GM18873 (cell line): Measurements from ENCODE around the gene ABCB6.
"Not testable (repeated sequence)": the region's sequence is repeated elsewhere in the genome, so short reads cannot be mapped to it uniquely, and the experiment has no call there.

Experiments used
- ATAC-seq: cut with Tn5 transposase; IDR thresholded peaks from one replicate; pipeline ENCODE4 v1.9.1; 2021; ENCODE audit warnings: mild to moderate bottlenecking, moderate library complexity, moderate number of reproducible peaks; ENCODE audit not compliant: unreplicated experiment, low FRiP score

The ABCB6 gene

DNA sequence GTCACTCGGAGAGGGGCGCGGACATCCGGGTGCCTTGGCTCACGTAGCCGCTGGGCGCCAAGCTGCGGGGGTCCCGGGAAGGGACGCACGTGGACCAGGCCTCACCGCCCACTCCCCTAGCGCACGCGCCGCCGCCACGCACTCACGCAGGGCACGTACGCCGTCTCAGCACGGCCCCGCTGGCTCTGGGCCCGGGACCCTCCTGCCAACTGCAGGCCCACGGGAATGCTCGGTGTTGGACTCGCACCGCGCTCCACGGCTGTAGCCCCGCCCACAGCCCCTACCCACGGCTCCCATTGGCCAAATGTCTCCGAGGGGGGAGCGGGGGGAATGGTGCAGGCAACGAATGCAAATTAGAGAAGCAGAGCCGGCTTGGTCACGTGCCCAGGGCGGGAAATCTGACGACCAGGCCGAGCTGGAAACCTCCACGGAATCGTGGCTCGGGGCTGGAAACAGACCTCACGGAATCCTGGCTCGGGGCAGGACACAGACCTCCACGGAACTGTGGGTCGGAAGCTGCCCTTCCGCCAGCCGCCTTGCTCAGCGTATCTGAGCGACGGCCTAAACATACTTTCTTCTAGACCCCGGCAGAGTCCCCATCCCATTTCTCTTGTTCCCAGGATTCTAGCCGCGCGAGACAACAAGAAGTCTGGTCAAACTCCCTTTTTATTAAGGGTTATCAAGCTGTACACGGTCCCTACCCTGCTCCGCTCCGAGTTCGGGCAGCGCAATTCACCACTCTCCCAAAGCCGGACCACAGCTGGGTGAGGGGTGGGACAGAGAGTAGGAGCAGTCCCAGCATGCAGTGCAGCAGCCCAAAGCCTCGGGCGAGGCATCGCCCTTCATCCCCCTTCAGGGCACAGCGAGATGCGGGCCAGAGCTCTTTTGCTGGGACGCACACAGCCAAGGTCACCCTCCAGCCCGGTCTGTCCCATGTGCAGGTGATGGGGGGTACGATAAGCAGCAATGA, at the start of gene ABCB6:
TSS of gene ABCB6 (minus strand) at position 227 of the 970 bp plus-strand sequence. CDS start 285 bp downstream, outside the sequence.
- peak; percentile 51 for ATAC-seq

DNA sequence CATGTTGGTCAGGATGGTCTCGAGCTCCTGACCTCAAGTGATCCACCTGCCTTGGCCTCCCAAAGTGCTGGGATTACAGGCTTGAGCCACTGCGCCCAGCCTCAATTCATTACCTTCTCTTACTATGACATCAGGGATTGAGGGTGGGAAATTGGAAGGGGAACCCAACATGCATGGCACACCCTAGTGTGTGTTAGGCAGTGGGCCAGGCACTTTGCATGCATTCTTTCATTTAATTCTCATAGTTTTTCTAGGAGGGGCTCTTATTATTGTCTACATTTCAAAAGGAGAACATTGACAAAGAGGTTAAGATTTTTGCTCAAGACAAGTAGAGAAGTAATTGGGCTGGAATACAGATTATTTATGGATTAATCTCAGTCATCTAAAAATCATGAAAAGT, 49.5 kb upstream of the ABCB6 start:
- ATAC-seq, result no peak

DNA sequence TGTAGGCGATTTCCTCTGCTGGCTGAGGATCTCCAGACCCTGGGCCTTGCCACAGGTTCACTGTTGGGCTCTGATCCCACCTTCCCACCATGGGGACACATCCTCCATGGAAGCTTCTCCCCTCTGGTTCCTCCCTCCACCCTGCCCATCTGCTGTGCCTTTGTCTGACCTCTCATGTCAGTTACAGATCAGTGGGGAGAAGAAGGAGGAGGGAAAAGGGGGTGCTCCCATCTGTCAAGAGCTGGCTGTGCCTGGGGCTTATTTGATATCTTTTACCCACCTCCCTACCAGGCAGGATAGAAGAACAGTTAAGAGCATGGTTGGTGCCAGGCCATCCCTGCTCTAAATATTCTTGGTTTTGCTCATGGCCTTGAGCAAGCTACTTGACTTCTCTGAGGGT, 48.1 kb upstream of the ABCB6 start:
- ATAC-seq, result no peak

DNA sequence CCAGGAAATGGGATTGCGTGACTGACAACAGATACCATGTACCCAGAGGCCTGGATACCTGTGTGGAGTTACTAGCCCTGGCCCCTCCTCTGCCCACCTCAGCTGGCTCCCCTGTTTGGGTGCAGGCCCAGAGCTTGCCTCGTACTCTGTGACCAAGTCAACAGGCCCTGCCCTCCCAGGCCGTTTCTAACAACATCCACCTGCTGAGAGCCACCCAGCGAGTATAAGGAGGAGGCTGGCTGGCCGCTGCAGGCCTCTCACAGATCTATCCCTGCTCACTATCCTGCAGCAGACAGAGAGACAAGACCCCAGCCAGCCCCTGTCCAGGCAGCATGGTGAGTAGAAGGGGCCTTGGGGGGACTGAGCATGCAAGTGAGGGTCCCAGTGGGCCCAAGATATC, 47.5 kb upstream of the ABCB6 start:
- no peak for ATAC-seq

DNA sequence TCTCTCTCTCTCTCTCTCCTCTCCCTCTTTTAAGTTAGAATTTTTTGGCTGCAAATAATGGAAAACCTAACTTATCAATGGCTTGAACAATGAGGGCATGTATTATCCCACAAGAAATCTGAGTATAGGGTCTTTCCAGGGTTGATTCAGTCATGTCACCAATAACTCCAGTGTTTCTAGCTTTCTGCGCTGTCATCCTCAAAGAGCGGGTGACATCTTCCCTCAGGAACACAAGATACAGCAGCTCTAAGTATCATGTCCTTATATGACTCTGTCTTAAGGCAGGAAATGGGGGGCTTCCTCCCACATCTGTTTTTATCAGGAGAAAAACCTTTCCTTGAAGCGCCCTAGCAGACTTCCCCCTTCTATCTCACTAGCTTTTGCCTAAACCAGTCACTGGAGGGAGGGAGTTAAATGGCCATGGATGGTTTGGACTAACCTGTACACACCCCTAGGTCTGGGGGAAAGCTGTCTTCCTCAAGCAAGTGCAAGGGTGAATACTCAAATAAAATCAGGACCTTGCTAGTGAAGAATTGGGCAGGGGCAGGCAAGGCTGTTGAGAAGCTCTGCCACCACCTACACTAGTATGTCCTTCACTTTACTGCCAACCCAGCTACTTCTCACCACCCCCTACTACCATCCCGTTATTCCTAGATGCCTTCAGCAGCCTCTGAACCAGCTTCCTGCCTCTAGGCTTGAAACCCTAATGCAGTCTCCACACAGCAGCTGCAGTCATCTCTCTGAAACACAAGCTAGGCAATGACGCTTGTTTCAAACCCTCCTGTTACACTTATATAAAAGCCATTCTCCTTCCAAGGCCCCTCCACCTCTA, 42.5 kb upstream of the ABCB6 start:
- ATAC-seq, result no peak

GRCh38 chr2:219258942-219259341, 40.2 kb upstream of the ABCB6 start:
- ATAC-seq, result not testable (repeated sequence)

GRCh38 chr2:219254590-219255201, 35.9 kb upstream of the ABCB6 start:
- ATAC-seq, result peak; percentile 19

GRCh38 chr2:219253753-219254589, 35.2 kb upstream of the ABCB6 start, which contains the start of gene TUBA4A:
TSS of gene TUBA4A (minus strand) at chr2:219253918. CDS start at chr2:219253858, 60 bp downstream.
- peak; percentile 34 for ATAC-seq

DNA sequence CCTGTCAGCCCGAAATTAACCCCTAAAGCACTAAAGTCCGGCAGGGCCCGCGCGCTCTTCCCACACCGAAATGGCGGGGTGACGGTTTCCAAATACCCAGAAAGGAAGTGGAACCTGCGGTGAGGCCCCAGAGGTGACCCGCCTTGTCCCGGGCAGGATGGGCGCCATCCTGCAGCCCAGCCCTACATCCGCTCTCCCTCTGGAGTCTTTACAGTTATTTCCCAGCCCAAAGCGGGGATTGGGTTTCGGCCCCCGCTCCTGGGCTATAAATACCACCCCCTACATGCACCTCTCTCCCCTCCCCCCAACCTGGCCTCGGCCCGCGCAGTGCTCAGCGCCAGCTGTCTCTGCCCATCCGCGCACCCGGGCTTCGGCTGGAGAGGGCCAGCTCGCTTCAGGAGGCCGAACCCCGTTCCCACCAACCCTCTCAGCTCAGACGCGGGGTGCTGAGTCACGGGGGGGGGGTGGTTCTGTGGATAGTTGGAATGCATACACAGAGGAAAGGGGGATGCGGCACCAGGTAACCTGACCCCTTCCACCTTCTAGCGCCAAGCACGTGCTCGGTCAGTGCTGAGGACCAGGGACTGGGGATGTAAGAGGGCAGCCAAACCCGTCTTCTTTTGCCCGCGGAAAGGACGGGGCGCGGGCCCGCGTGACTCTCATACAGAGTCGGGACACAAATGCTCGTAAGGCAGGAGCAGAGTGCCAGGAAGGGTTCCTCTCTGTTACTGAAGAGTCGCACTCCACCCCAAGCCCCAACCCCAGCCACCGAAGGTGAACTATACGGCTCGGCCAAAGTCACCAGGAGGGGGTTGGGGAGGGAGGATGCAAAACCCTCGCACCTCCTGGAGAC, 34.4 kb upstream of the ABCB6 start, which contains the start of gene TUBA4B:
TSS of gene TUBA4B (plus strand) at position 344 of the 853 bp plus-strand sequence. CDS start at position 509, 165 bp downstream.
- no peak for ATAC-seq

GRCh38 chr2:219252570-219252899, 33.8 kb upstream of the ABCB6 start:
- ATAC-seq, result no peak

DNA sequence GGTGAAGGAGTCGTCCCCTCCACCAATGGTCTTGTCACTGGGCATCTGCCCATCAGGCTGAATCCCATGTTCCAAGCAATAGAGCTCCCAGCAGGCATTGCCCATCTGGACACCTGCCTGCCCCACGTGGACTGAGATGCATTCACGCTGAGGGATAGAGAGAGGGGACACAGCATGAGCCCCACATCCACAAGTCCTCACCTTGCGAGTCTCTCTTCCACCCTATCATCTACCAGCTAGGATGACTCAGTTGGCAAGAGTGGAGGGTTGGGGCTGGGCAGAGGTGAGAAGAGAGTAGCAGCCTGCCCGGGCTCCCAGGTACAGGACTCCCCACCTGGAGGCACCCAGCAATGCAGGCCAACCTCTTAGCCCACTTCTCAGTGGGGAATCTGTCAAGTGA, 33.3 kb upstream of the ABCB6 start:
- no peak for ATAC-seq

- no peak for ATAC-seq
Observed at GRCh38 chr2:219251656-219252055, 32.9 kb upstream of the ABCB6 start.

- ATAC-seq, result no peak
Observed at GRCh38 chr2:219250049-219250781, 31.5 kb upstream of the ABCB6 start.

DNA sequence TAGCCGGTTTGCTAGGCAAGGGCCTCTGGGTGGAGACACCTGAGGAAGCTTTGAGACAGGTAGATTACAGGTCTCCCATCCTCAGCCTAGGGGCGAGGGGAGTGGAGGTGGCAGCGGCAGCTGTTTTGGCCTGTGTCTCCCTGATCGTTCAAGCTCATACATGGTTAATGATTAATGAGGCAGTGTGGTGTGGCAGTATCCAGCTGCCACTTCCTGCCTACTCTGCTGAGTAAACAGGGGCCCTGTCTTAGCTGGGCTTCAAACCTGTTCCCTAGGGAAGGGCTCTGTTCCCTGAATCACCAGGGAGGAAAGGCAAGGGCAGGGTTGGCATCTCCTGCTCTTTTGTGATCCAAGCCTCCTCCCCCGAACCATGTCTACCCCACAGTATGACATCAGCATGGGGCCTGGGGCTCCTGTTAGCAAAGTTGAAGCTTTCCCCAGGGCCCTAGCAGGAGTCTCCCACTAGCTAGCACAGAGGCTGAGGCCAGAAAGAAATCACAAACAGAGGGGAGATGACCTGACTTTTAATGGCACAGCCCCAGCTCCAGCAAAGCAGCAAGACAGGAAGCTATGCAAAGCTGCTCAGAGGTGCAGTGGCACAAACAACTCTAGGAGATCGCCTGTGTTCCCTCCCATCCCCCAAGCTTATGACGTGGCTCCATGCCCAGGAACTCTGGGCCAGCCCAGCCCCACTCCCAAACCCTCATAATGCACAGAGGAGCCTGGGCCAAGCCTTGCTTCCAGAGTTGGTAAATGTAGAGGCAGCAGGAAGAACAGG, 30.6 kb upstream of the ABCB6 start:
- ATAC-seq, result peak; percentile 42

- no peak for ATAC-seq
Observed at GRCh38 chr2:219248845-219249202, 30.1 kb upstream of the ABCB6 start.

DNA sequence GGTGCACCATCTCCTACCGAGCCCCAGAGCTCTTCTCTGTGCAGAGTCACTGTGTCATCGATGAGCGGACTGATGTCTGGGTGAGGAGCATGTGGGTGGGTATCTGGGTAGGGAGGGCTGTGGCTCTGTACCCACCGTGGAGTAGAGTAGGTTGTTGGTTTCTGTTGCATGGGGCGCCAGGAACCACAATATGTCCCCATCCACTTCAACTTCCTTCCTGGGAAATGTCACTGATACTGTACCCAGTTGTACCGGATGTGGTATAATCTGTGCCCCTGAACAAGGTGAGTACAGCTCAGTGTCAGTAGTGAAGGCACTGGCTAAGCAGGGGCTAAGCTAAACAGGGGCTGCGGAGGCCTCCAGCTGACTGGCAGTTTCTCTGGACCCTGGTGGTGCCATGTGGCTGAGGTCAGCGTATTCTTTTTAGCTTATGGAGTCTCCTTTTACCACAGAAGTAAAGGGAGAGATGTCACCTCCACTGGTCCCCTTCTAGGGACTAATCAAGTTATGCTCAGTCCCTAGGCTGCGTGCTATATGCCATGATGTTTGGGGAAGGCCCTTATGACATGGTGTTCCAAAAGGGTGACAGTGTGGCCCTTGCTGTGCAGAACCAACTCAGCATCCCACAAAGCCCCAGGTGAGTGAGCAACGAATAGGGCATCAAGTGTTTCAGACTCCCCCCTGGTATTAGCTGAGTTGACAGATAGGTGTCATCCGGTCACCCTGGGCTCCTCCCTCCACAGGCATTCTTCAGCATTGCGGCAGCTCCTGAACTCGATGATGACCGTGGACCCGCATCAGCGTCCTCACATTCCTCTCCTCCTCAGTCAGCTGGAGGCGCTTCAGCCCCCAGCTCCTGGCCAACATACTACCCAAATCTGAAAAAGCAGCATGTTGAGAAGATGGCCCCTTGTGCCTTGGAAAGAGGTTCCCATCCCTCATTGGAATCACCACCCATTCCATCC, 29.2 kb upstream of the ABCB6 start:
- no peak for ATAC-seq
